Ovary (tissue), 9 donors: ENCODE results near the gene VARS1. TPM values are rescaled to one million over a fixed set of nuclear protein-coding genes. Genes with fewer than 3 reads are reported as not detected.

Experiments used
- DNase-seq, 5 donors: peaks; one replicate each; pipeline ENCODE4 v3.0.0-alpha.2; 2019 to 2020
- H3K27ac ChIP-seq, 2 donors: fragments of 200-600 bp; one replicate each; pipeline versions ENCODE4 v1.5.1 to v1.8.0; 2019 to 2022
- H3K27me3 ChIP-seq: fragments of 200-600 bp; one replicate; pipeline ENCODE4 v1.8.0; 2022
- H3K36me3 ChIP-seq: fragments of 200-600 bp; sonication (generic); one replicate; pipeline ENCODE4 v1.5.1; 2019
- H3K4me1 ChIP-seq: one replicate; pipeline ENCODE4 v1.8.1; 2013; ENCODE audit warnings: mild to moderate bottlenecking, moderate library complexity; ENCODE audit not compliant: insufficient read depth
- H3K4me3 ChIP-seq: fragments of 200-600 bp; sonication (generic); one replicate; pipeline ENCODE4 v1.5.1; 2017
- H3K9me3 ChIP-seq, 2 donors: fragments of 200-600 bp in 1 of 2; sonication (generic) in 1 of 2; one replicate each; pipeline versions ENCODE4 v1.5.1 to v1.8.1; 2013 to 2019; ENCODE audit warnings: mild to moderate bottlenecking in 1 of 2, moderate library complexity in 1 of 2
- CTCF ChIP-seq, 3 donors: fragments of 450-650 bp in 2 of 3; fragments of 200-600 bp in 1 of 3; IDR thresholded peaks; one replicate each; pipeline versions ENCODE4 v1.5.1 to v1.8.0; 2016 to 2022; ENCODE audit warnings: antibody characterized with exemption in 3 of 3, mild to moderate bottlenecking in 1 of 3
- EP300 ChIP-seq: sonication (generic); formaldehyde crosslinking; IDR thresholded peaks from one replicate; pipeline ENCODE4 v1.6.1; 2017; ENCODE audit warnings: antibody characterized with exemption
- POLR2A ChIP-seq: fragments of 450-650 bp; IDR thresholded peaks from one replicate; pipeline ENCODE4 v1.6.1; 2017; ENCODE audit warnings: antibody characterized with exemption, mild to moderate bottlenecking, moderate library complexity
- WGBS, 3 donors: extraction: QIAGEN DNeasy Blood & Tissue Kit in 1 of 3; methylation state at CpG; one replicate each; pipeline versions ENCODE4 v1.1.5 to v1.1.7; 2013 to 2017; 5-methylcytosine and 5-hydroxymethylcytosine counted together
- intact Hi-C, 4 donors: fragments of 100-400 bp; cut with DNase I; formaldehyde crosslinking; loops; one replicate each; pipeline versions ENCODE4 v1.11.0 to v1.15.1; 2022 to 2023
- polyA plus RNA-seq, 2 donors: library from polyadenylated mRNA; stranded (reverse); fragments of 200-250 nt in 1 of 2; fragments of 350-450 nt in 1 of 2; fragmentation: Illumina TruSeq in 1 of 2; extraction: RNeasy Lipid Tissue Mini Kit (QIAGEN cat#74804) in 1 of 2; gene quantifications; one replicate each; pipeline ENCODE4 v1.2.3, GENCODE V29; 2013 to 2014
- total RNA-seq, 7 donors: library from RNA; depleted of rRNA in 2 of 7; stranded (reverse); fragments of >200 nt in 2 of 7; fragmentation: NEBNext Ultra II Directional in 3 of 7; extraction: Animal tissue kit (Norgen Biotek cat#: 25700) in 3 of 7; gene quantifications; one replicate each; pipeline versions ENCODE4 v1.1.0 to v1.2.4, GENCODE V29; 2016 to 2023
- donor health status: DM: no; HTN: no; CAD: no; lungs with moderate emphysema.
- donor health status: DM: no; HTN: no; CAD: no.
- donor health status: Bipolar disorder and iron deficiency.
- donor health status: DM: yes; HTN: yes; CAD: no.
- donor health status: DM: no; HTN: no; CAD: no.
- donor health status: DM: yes; HTN: yes; CAD: no.

VARS1 gene
- total and polyA plus RNA-seq, 9 donors = 16.0 to 73.6 (median 43.8) TPM

GRCh38 chr6:31775184-31775583, 20.4 kb downstream of the VARS1 start:
- Histone ChIP-seq H3K9me3 (no peaks in the 10 kb centered on the region), H3K27ac (no peak overlapping the region), H3K36me3 (no peaks in the 10 kb centered on the region), H3K4me1 (peaks cover 11% of the 10 kb centered on the region), H3K27me3 (no peaks in the 10 kb centered on the region), H3K4me3 (no peak overlapping the region)
- intact Hi-C loops = no loop called here
- no peak for TF ChIP-seq POLR2A
- no peak for TF ChIP-seq EP300
- TF ChIP-seq CTCF (IDR thresholded peaks at IDR 0.05) = no peak
- no peak for DNase-seq
- WGBS, 3 donors = 81 to 86% (median 84%) methylated on average over 3 to 4 of the region's 4 CpGs

DNA sequence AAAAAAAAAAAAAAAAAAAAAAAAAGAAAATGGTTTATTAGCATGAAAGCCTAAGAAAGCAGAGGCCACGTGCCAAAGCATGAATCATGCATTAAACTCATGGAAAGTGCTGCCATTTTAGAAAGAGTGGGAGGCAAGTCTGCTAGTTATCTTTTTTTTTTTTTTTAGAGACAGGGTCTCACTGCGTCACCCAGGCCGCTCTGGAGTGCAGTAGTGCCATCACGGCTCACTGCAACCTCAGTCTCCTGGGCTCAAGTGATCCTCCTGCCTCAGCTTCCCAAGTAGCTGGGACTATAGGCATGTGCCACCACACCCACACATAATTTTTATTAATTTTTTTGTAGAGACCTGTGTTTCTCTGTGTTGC, 23.6 kb downstream of the VARS1 start:
- H3K27me3 ChIP-seq = no peaks in the 10 kb centered on the region
- DNase-seq = no peak
- no peak overlapping the region for H3K27ac ChIP-seq
- no peak for TF ChIP-seq CTCF (IDR thresholded peaks at IDR 0.05)
- no peak for TF ChIP-seq EP300
- no peak for TF ChIP-seq POLR2A
- H3K9me3 ChIP-seq = no peaks in the 10 kb centered on the region
- intact Hi-C loops = loop anchor here in 1 of 4 donors (2.0 kb wide), 1 partner anchor 49 kb away; the partner anchor contains the start of gene MPIG6B
- no peaks in the 10 kb centered on the region for H3K36me3 ChIP-seq
- 48 to 68% (median 63%) methylated on average over 4 of the region's 4 CpGs for WGBS, 3 donors
- H3K4me1 ChIP-seq = peaks cover 5% of the 10 kb centered on the region
- no peak overlapping the region for H3K4me3 ChIP-seq

DNA sequence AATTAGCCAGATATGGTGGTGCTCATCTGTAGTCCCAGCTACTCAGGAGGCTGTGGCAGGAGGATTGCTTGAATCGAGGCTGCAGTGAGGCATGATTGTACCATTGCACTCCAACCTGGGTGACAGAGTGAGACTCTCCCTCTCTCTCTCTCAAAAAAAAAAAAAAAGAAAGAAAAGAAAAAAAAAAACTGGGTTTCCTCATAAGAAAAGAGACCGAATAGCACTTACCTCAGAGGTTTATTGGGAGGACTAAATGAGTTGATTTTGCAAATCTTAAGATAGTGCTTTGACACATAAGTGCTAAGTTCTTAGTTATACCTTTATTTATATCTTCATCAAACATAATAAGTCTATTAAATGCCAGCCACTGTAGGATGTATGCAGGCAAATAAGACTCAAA, 24.7 kb downstream of the VARS1 start:
- H3K9me3 ChIP-seq = no peaks in the 10 kb centered on the region
- no peak for TF ChIP-seq EP300
- no peak for TF ChIP-seq CTCF (IDR thresholded peaks at IDR 0.05)
- no peak overlapping the region for H3K4me3 ChIP-seq
- H3K27me3 ChIP-seq = no peaks in the 10 kb centered on the region
- no peak for DNase-seq
- no peaks in the 10 kb centered on the region for H3K36me3 ChIP-seq
- no peak overlapping the region for H3K27ac ChIP-seq
- WGBS, 3 donors = 80 to 86% (median 82%) methylated on average over 2 of the region's 2 CpGs
- intact Hi-C loops = loop anchor here in 1 of 4 donors (2.0 kb wide), 1 partner anchor 48 kb away; the partner anchor contains the start of gene MPIG6B
- peaks cover 3% of the 10 kb centered on the region for H3K4me1 ChIP-seq

GRCh38 chr6:31769684-31770371, 25.7 kb downstream of the VARS1 start:
- Histone ChIP-seq H3K27ac (no peak overlapping the region), H3K36me3 (no peaks in the 10 kb centered on the region), H3K9me3 (no peaks in the 10 kb centered on the region), H3K27me3 (no peaks in the 10 kb centered on the region), H3K4me1 (peaks cover 3% of the 10 kb centered on the region), H3K4me3 (no peak overlapping the region)
- intact Hi-C loops = loop anchor here in 1 of 4 donors (2.0 kb wide), 1 partner anchor 47 kb away; the partner anchor contains the start of gene MPIG6B
- DNase-seq = no peak
- TF ChIP-seq EP300 (no peak), POLR2A (no peak), CTCF (IDR thresholded peaks at IDR 0.05) (no peak)
- 58 to 67% (median 59%) methylated on average over 12 of the region's 12 CpGs for WGBS, 3 donors
